Body of pancreas (tissue), 4 donors: Measurements from ENCODE around the gene UTS2. TPM values are rescaled to one million over a fixed set of nuclear protein-coding genes. Genes with fewer than 3 reads are reported as not detected.

Source experiments
- ATAC-seq: fragments of 150-250 bp; one replicate; pipeline ENCODE4 v1.9.1; 2016
- DNase-seq, 4 donors: peaks; one replicate each; pipeline ENCODE4 v3.0.0-alpha.2; 2019
- H3K27ac ChIP-seq, 4 donors: fragments of 200-600 bp; sonication (generic); 1 replicate in 3 of 4; 2 replicates in 1 of 4; pipeline versions ENCODE4 v1.5.1 to v1.6.1; 2016 to 2019; ENCODE audit warnings: mild to moderate bottlenecking in 1 of 4, mixed read lengths in 1 of 4, moderate library complexity in 1 of 4
- H3K27me3 ChIP-seq, 2 donors: fragments of 200-600 bp; sonication (generic); one replicate each; pipeline ENCODE4 v1.6.0; 2016; ENCODE audit warnings: mild to moderate bottlenecking in 1 of 2
- H3K36me3 ChIP-seq, 2 donors: fragments of 200-600 bp; sonication (generic); replicated peaks in 1 of 2; 2 replicates each; pipeline ENCODE4 v1.5.1; 2016; ENCODE audit warnings: low read depth in 2 of 2; ENCODE audit not compliant: insufficient read depth in 1 of 2
- H3K4me1 ChIP-seq: fragments of 200-600 bp; sonication (generic); one replicate; pipeline ENCODE4 v1.6.0; 2016
- H3K4me3 ChIP-seq, 2 donors: fragments of 200-600 bp; sonication (generic); 1 replicate in 1 of 2; 2 replicates in 1 of 2; pipeline ENCODE4 v1.5.1; 2016 to 2019
- H3K9me3 ChIP-seq, 3 donors: fragments of 200-600 bp; sonication (generic); 1 replicate in 2 of 3; 2 replicates in 1 of 3; pipeline ENCODE4 v1.5.1; 2016
- CTCF ChIP-seq, 7 experiments: fragments of 450-650 bp in 4 of 7; fragments of 200-600 bp in 3 of 7; sonication (generic) in 3 of 7; IDR thresholded peaks; one replicate each; pipeline ENCODE4 v1.5.1; 2016 to 2019; ENCODE audit warnings: antibody characterized with exemption in 7 of 7
- POLR2A ChIP-seq, 3 donors: fragments of 450-650 bp; IDR thresholded peaks; one replicate each; pipeline ENCODE4 v1.6.1; 2016; ENCODE audit warnings: antibody characterized with exemption in 3 of 3, mild to moderate bottlenecking in 2 of 3
- WGBS, 2 donors: methylation state at CpG; one replicate each; pipeline ENCODE4 v1.1.5; 2017; 5-methylcytosine and 5-hydroxymethylcytosine counted together
- intact Hi-C: fragments of 100-400 bp; cut with DNase I; formaldehyde crosslinking; loops from one replicate; pipeline ENCODE4 v1.15.1; 2023
- total RNA-seq, 2 donors: library from RNA; depleted of rRNA; stranded (reverse); fragments of >200 nt; gene quantifications; one replicate each; pipeline ENCODE4 v1.1.0, GENCODE V29; 2016

The UTS2 gene, protein sequence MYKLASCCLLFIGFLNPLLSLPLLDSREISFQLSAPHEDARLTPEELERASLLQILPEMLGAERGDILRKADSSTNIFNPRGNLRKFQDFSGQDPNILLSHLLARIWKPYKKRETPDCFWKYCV
- total RNA-seq = not detected

GRCh38 chr1:7852804-7853683 lies at the start of gene UTS2:
TSS of gene UTS2 (minus strand) at chr1:7853065. CDS start at chr1:7853003, 62 bp downstream.
- ATAC-seq (no peak), DNase-seq (no peak)
- Histone ChIP-seq H3K36me3 (no peaks in the 10 kb centered on the region), H3K9me3 (no peaks in the 10 kb centered on the region), H3K27ac (no peak within 1 kb of the TSS), H3K27me3 (no peaks in the 10 kb centered on the region), H3K4me1 (no peaks in the 10 kb centered on the region), H3K4me3 (no peak within 1 kb of the TSS)
- TF ChIP-seq CTCF (IDR thresholded peaks at IDR 0.05) = no peak
- TF ChIP-seq POLR2A (IDR thresholded peaks at IDR 0.05) = no peak
- intact Hi-C loops = no loop called here
- 66 to 76% methylated on average over 10 of the region's 10 CpGs for WGBS, 2 donors

DNA sequence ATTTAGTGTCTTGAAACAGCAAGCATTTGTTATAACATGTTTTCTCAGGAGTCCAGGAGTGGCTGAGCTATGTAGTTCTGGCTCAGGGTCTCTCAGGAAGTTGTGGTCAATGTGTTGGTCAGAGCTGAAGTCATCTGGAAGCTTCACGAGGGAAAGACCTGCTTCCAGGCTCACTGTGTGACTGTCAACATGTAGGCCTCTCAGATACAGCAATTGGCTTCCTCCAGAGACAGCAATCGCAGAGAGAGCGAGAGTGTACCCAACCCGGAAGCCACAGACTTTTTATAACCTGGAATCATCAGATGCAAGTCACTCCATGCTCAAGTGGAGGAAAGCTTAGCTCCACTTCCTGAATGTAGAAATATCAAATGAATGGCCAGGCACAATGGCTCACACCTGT lies 46.9 kb upstream of the UTS2 start:
- Histone ChIP-seq H3K4me1 (no peaks in the 10 kb centered on the region), H3K27me3 (no peaks in the 10 kb centered on the region), H3K9me3 (no peaks in the 10 kb centered on the region), H3K36me3 (no peaks in the 10 kb centered on the region), H3K4me3 (no peak overlapping the region), H3K27ac (no peak overlapping the region)
- intact Hi-C loops = loop anchor here (10.0 kb wide), 1 partner anchor 225 kb away; no protein-coding TSS in a partner anchor
- no peak for ATAC-seq
- no peak for TF ChIP-seq CTCF (IDR thresholded peaks at IDR 0.05)
- TF ChIP-seq POLR2A (IDR thresholded peaks at IDR 0.05) = no peak
- WGBS, 2 donors = 66 to 77% methylated on average over 4 of the region's 4 CpGs
- DNase-seq = no peak

- intact Hi-C loops = loop anchor here (10.0 kb wide), 1 partner anchor 224 kb away; no protein-coding TSS in a partner anchor
- H3K27me3 ChIP-seq = no peaks in the 10 kb centered on the region
- ATAC-seq (no peak), DNase-seq (no peak)
- H3K36me3 ChIP-seq = no peaks in the 10 kb centered on the region
- TF ChIP-seq POLR2A (IDR thresholded peaks at IDR 0.05) (no peak), CTCF (IDR thresholded peaks at IDR 0.05) (no peak)
- no peak overlapping the region for H3K27ac ChIP-seq
- H3K4me1 ChIP-seq = no peaks in the 10 kb centered on the region
- 77 to 84% methylated on average over 5 of the region's 5 CpGs for WGBS, 2 donors
- H3K4me3 ChIP-seq = no peak overlapping the region
- no peaks in the 10 kb centered on the region for H3K9me3 ChIP-seq
Measured at GRCh38 chr1:7898962-7899361, 46.1 kb upstream of the UTS2 start.

DNA sequence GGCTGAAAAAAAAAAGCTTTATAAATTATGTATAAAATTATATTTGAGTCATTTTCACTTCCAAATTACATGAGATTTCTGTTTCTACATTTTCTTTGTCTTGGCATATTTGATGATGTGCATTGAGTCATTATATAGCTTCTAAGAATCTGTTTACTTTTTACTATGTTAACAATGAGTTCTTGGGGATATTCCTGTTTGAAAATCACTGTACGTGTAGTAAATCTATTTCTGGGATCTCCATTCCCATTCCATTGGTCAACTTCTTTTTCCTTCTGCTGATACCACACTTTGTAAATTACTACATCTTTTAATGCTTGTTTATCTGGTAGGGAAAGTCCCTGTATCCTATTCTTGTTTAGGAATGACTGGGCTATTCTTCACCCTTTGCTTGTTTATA lies 44.1 kb upstream of the UTS2 start:
- H3K4me3 ChIP-seq = no peak overlapping the region
- no peak for DNase-seq
- H3K4me1 ChIP-seq = no peaks in the 10 kb centered on the region
- 40 to 42% methylated on average over 1 of the region's 1 CpG for WGBS, 2 donors
- no peaks in the 10 kb centered on the region for H3K9me3 ChIP-seq
- H3K36me3 ChIP-seq = no peaks in the 10 kb centered on the region
- H3K27ac ChIP-seq = no peak overlapping the region
- TF ChIP-seq CTCF (IDR thresholded peaks at IDR 0.05) (no peak), POLR2A (IDR thresholded peaks at IDR 0.05) (no peak)
- intact Hi-C loops = loop anchor here (10.0 kb wide), 1 partner anchor 222 kb away; no protein-coding TSS in a partner anchor
- H3K27me3 ChIP-seq = no peaks in the 10 kb centered on the region
- no peak for ATAC-seq
